B cell (primary cell): ENCODE results near the gene OR51A4. TPM values are rescaled to one million over a fixed set of nuclear protein-coding genes. Genes with fewer than 3 reads are reported as not detected.

Source experiments
- ATAC-seq: fragments of 200-7000 bp; cut with Tn5 transposase; one replicate; pipeline ENCODE4 v1.10.0; 2021; ENCODE audit warnings: low read depth, mild to moderate bottlenecking, moderate number of reproducible peaks, moderate library complexity
- CTCF ChIA-PET: fragments of 350-600 bp; sonication (Branson Sonifier 250); formaldehyde crosslinking; loops from one replicate; lab custom pipeline; 2021; ENCODE audit warnings: antibody characterized with exemption, inconsistent platforms; lab: Charles Lee
- POLR2A ChIA-PET: fragments of 350-600 bp; sonication (Branson Sonifier 250); formaldehyde crosslinking; loops from one replicate; lab custom pipeline; 2021; ENCODE audit warnings: antibody characterized with exemption; lab: Charles Lee
- DNase-seq: peaks from one replicate; pipeline ENCODE4 v3.0.0; 2013
- H2AFZ ChIP-seq: 2 replicates; pipeline ENCODE4 v1.6.1; 2012; ENCODE audit warnings: mild to moderate bottlenecking, low read depth, low read length; ENCODE audit not compliant: insufficient read depth, poor library complexity, severe bottlenecking
- H3K27ac ChIP-seq, 2 donors: 1 replicate in 1 of 2; 2 replicates in 1 of 2; pipeline ENCODE4 v1.5.1; 2012 to 2013; ENCODE audit warnings: low read length in 2 of 2, mild to moderate bottlenecking in 2 of 2, moderate library complexity in 1 of 2
- H3K27me3 ChIP-seq, 4 experiments: fragments of 200-600 bp in 1 of 4; sonication (generic) in 1 of 4; replicated peaks in 1 of 4; 1 replicate in 2 of 4; 2 replicates in 2 of 4; pipeline versions ENCODE4 v1.6.1 to v1.7.0; 2013 to 2016; ENCODE audit warnings: low read length in 3 of 4, mild to moderate bottlenecking in 2 of 4, mixed read lengths in 1 of 4, moderate library complexity in 1 of 4; ENCODE audit not compliant: insufficient read depth in 4 of 4, control insufficient read depth in 3 of 4; ENCODE audit errors: control extremely low read depth in 1 of 4
- H3K36me3 ChIP-seq, 2 experiments: replicated peaks in 1 of 2; 1 replicate in 1 of 2; 2 replicates in 1 of 2; pipeline versions ENCODE4 v1.6.1 to v1.7.1; 2013; ENCODE audit warnings: low read length in 1 of 2; ENCODE audit not compliant: insufficient read depth in 2 of 2, control insufficient read depth in 1 of 2; ENCODE audit errors: control extremely low read depth in 1 of 2, extremely low read depth in 1 of 2
- H3K4me1 ChIP-seq, 2 donors: fragments of 200-600 bp in 1 of 2; sonication (generic) in 1 of 2; 1 replicate in 1 of 2; 2 replicates in 1 of 2; pipeline versions ENCODE4 v1.5.1 to v1.6.1; 2013 to 2017; ENCODE audit warnings: low read length in 2 of 2; ENCODE audit not compliant: control insufficient read depth in 2 of 2, insufficient read depth in 2 of 2
- H3K4me2 ChIP-seq: replicated peaks from 2 replicates; pipeline ENCODE3; 2012; ENCODE audit warnings: mild to moderate bottlenecking, low read depth, low read length; ENCODE audit not compliant: poor library complexity, severe bottlenecking
- H3K4me3 ChIP-seq, 5 experiments: fragments of 200-600 bp in 1 of 5; sonication (generic) in 1 of 5; 1 replicate in 3 of 5; 2 replicates in 2 of 5; pipeline versions ENCODE4 v1.5.1 to v1.7.0; 2011 to 2016; ENCODE audit warnings: low read length in 4 of 5, mild to moderate bottlenecking in 4 of 5, low read depth in 2 of 5, control low read depth in 1 of 5, moderate library complexity in 1 of 5; ENCODE audit not compliant: insufficient read depth in 1 of 5; ENCODE audit errors: control extremely low read depth in 1 of 5, extremely low read depth in 1 of 5
- H3K79me2 ChIP-seq: fragments of 200-600 bp; sonication (generic); one replicate; pipeline ENCODE4 v1.6.0; 2016; ENCODE audit warnings: low read length; ENCODE audit not compliant: control insufficient read depth, insufficient read depth
- H3K9ac ChIP-seq: fragments of 200-600 bp; sonication (generic); 2 replicates; pipeline ENCODE4 v1.6.1; 2017; ENCODE audit warnings: mild to moderate bottlenecking, low read length, moderate library complexity
- H3K9me3 ChIP-seq, 3 donors: one replicate each; pipeline versions ENCODE4 v1.6.1 to v1.7.1; 2013; ENCODE audit warnings: low read length in 2 of 3; ENCODE audit not compliant: control insufficient read depth in 2 of 3, insufficient read depth in 1 of 3; ENCODE audit errors: control extremely low read depth in 1 of 3
- H4K20me1 ChIP-seq: 2 replicates; pipeline ENCODE4 v1.6.0; 2012; ENCODE audit warnings: mild to moderate bottlenecking, low read length; ENCODE audit not compliant: insufficient read depth, control insufficient read depth, poor library complexity, severe bottlenecking
- H3K27ac Mint-ChIP-seq: one replicate; pipeline ENCODE4 v1.8.0; 2021; ENCODE audit warnings: mixed read lengths
- H3K27me3 Mint-ChIP-seq: one replicate; pipeline ENCODE4 v1.8.0; 2021; ENCODE audit warnings: mixed read lengths
- H3K4me1 Mint-ChIP-seq: one replicate; pipeline ENCODE4 v1.8.0; 2021; ENCODE audit warnings: mixed read lengths
- H3K4me3 Mint-ChIP-seq: one replicate; pipeline ENCODE4 v1.8.0; 2021; ENCODE audit warnings: mixed read lengths
- H3K9me3 Mint-ChIP-seq: one replicate; pipeline ENCODE4 v1.8.0; 2022; ENCODE audit warnings: mixed read lengths; ENCODE audit not compliant: insufficient read depth
- EZH2 ChIP-seq: IDR thresholded peaks from 2 replicates; pipeline ENCODE4 v1.6.1; 2012; ENCODE audit warnings: borderline replicate concordance, low read depth, mild to moderate bottlenecking, moderate library complexity, low read length; ENCODE audit not compliant: insufficient read depth, poor library complexity, severe bottlenecking
- WGBS: methylation state at CpG from one replicate; pipeline ENCODE4 v1.1.5; 2013; ENCODE audit warnings: missing lambda C conversion rate; ENCODE audit not compliant: insufficient coverage; 5-methylcytosine and 5-hydroxymethylcytosine counted together
- intact Hi-C: fragments of 100-400 bp; cut with micrococcal nuclease; formaldehyde crosslinking; loops from one replicate; pipeline ENCODE4 v1.10.0; 2022
- polyA plus RNA-seq: library from polyadenylated mRNA; depleted of rRNA; stranded (reverse); fragments of >200 nt; gene quantifications from 2 replicates; pipeline ENCODE4 v1.2.3, GENCODE V29; 2012
- total RNA-seq, 2 donors: library from RNA; stranded (reverse); fragments of 120-200 nt in 1 of 2; gene quantifications; 1 replicate in 1 of 2; 2 replicates in 1 of 2; pipeline versions ENCODE4 v1.2.3 to v1.2.4, GENCODE V29; 2013 to 2022
- TF ChIP-seq, protein P1 (sequence below): fragments of 200-600 bp; IDR thresholded peaks from one replicate; pipeline ENCODE4 v1.8.0; 2022; ENCODE audit warnings: antibody characterized with exemption, mild to moderate bottlenecking

OR51A4 gene
- total and polyA plus RNA-seq, 2 donors (not counting 1 experiment from before 2014, with no cell fraction given) = not detected

DNA sequence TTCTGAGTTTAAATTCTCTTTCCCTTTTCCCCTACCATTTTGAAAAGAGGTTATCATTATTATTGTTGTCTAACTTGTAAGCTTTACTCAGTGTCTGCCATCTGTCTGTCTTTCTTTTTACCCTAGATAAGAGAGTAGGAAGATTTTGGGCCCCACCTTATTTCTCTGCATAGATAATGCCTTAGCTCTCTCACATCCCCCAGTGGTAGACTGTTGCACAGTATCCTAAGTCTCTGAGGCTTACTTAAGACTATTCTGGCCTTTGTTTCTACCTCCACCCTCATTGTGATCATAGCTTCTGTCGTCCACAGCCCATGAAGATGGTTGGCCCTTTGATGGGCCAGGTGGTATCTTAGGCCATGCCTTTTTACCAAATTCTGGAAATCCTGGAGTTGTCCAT, 43.7 kb upstream of the OR51A4 start:
- Mint-ChIP-seq H3K4me3 (no peak overlapping the region), H3K27me3 (peaks cover 11% of the 10 kb centered on the region), H3K4me1 (no peaks in the 10 kb centered on the region), H3K9me3 (no peaks in the 10 kb centered on the region), H3K27ac (no peak overlapping the region)
- DNase-seq (no peak), ATAC-seq (no peak)
- H3K4me2 ChIP-seq = no peak overlapping the region
- WGBS = 88% methylated on average over 1 of the region's 1 CpG
- no peaks in the 10 kb centered on the region for H3K9me3 ChIP-seq
- no peak overlapping the region for H3K4me3 ChIP-seq
- peaks cover 0 to 4% (median 0%) of the 10 kb centered on the region in 4 experiments for H3K27me3 ChIP-seq
- POLR2A ChIA-PET = no interaction called here
- CTCF ChIA-PET = no interaction called here
- no peaks in the 10 kb centered on the region for H3K36me3 ChIP-seq
- H3K9ac ChIP-seq = no peak overlapping the region
- intact Hi-C loops = no loop called here
- no peaks in the 10 kb centered on the region for H4K20me1 ChIP-seq
- no peaks in the 10 kb centered on the region for H3K79me2 ChIP-seq
- no peaks in the 10 kb centered on the region for H3K4me1 ChIP-seq
- H3K27ac ChIP-seq = no peak overlapping the region
- TF ChIP-seq, protein P1, sequence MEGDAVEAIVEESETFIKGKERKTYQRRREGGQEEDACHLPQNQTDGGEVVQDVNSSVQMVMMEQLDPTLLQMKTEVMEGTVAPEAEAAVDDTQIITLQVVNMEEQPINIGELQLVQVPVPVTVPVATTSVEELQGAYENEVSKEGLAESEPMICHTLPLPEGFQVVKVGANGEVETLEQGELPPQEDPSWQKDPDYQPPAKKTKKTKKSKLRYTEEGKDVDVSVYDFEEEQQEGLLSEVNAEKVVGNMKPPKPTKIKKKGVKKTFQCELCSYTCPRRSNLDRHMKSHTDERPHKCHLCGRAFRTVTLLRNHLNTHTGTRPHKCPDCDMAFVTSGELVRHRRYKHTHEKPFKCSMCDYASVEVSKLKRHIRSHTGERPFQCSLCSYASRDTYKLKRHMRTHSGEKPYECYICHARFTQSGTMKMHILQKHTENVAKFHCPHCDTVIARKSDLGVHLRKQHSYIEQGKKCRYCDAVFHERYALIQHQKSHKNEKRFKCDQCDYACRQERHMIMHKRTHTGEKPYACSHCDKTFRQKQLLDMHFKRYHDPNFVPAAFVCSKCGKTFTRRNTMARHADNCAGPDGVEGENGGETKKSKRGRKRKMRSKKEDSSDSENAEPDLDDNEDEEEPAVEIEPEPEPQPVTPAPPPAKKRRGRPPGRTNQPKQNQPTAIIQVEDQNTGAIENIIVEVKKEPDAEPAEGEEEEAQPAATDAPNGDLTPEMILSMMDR = no peak
- no peak for TF ChIP-seq EZH2
- H2AFZ ChIP-seq = no peak overlapping the region

DNA sequence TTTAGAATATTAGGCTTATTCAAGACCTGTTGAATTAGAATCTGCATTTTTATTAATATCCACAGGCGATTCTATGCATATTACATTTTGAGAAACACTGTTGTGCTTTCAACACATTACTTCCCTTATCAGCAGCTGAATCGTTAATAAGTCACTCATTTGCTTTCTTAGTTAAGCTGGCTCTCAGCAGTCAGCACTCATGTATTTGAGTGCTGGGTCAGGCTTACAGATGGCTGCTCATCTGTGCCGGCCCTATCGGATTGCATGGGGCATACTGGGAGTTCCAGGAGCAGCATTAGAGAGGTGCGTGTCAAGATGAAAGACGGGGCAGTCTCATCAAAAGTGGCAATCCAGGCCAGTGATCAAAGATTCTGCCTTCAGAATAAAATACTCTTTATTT, 36.4 kb upstream of the OR51A4 start:
- H3K79me2 ChIP-seq = no peaks in the 10 kb centered on the region
- Mint-ChIP-seq H3K27me3 (no peaks in the 10 kb centered on the region), H3K27ac (no peak overlapping the region), H3K9me3 (no peaks in the 10 kb centered on the region), H3K4me1 (no peaks in the 10 kb centered on the region), H3K4me3 (no peak overlapping the region)
- no peak overlapping the region for H3K4me2 ChIP-seq
- no peaks in the 10 kb centered on the region for H4K20me1 ChIP-seq
- no peak for DNase-seq
- no peaks in the 10 kb centered on the region for H3K9me3 ChIP-seq
- intact Hi-C loops = no loop called here
- no peak overlapping the region for H3K27ac ChIP-seq
- no peaks in the 10 kb centered on the region for H3K27me3 ChIP-seq
- no peaks in the 10 kb centered on the region for H3K36me3 ChIP-seq
- ChIA-PET CTCF (no interaction called here), POLR2A (no interaction called here)
- no peaks in the 10 kb centered on the region for H3K4me1 ChIP-seq
- WGBS = 94% methylated on average over 5 of the region's 6 CpGs
- TF ChIP-seq EZH2 = no peak
- TF ChIP-seq, protein P1 = no peak
- H3K4me3 ChIP-seq = no peak overlapping the region
- no peak overlapping the region for H2AFZ ChIP-seq
- ATAC-seq = no peak
- no peak overlapping the region for H3K9ac ChIP-seq
